Lower leg skin (tissue), 3 donors: ENCODE data around the gene NKAPL.

Experiments
- POLR2A ChIP-seq, 2 donors: fragments of 450-650 bp; IDR thresholded peaks; one replicate each; pipeline ENCODE4 v1.6.1; 2016 to 2017; ENCODE audit warnings: antibody characterized with exemption in 2 of 2, mild to moderate bottlenecking in 1 of 2, moderate library complexity in 1 of 2
- TF ChIP-seq, protein P1 (sequence below), 3 donors: fragments of 450-650 bp; IDR thresholded peaks; one replicate each; pipeline ENCODE4 v1.5.1; 2016; ENCODE audit warnings: antibody characterized with exemption in 3 of 3, mild to moderate bottlenecking in 3 of 3, moderate library complexity in 2 of 3

DNA sequence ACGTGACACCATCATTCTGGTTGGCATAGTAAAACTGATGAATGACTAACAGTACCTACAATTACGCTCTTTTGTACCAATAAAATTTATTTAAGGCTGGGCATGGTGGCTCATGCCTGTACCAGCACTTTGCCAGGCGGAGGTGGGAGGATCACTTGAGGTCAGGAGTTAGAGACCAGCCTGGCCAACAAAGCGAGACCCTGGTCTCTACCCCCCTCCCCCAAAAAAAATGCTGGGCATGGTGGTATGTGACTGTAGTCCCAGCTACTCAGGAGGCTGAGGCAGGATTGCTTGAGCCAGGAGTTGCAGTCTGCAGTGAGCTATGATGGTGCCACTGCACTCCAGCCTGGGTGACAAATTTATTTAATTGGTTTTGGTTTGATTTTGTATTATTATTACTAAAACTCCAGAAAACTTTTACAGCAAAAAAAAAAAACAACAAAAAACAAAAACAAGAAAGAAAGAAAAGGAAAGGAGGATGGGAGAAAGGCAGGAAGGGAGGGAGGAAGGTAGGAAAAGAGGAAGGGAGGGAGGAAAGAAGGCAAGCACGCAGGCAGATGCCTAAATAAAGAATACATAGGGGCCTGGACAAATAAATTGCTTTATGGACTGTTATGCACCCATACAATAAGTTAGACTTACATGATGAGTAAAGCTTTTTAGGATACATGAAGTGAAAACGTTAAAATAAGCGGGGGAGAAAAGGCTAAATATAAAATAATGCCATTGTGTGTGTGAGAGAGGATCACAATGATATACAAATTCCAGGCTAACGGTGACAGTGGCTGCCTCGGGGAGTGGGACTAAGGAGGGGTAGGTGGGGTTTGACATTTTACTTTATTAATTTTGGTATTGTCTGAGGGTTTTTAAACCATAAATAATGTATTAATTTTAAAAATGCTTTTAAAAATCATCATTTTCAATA is 34.7 kb upstream of the NKAPL start:
- TF ChIP-seq, protein P1, sequence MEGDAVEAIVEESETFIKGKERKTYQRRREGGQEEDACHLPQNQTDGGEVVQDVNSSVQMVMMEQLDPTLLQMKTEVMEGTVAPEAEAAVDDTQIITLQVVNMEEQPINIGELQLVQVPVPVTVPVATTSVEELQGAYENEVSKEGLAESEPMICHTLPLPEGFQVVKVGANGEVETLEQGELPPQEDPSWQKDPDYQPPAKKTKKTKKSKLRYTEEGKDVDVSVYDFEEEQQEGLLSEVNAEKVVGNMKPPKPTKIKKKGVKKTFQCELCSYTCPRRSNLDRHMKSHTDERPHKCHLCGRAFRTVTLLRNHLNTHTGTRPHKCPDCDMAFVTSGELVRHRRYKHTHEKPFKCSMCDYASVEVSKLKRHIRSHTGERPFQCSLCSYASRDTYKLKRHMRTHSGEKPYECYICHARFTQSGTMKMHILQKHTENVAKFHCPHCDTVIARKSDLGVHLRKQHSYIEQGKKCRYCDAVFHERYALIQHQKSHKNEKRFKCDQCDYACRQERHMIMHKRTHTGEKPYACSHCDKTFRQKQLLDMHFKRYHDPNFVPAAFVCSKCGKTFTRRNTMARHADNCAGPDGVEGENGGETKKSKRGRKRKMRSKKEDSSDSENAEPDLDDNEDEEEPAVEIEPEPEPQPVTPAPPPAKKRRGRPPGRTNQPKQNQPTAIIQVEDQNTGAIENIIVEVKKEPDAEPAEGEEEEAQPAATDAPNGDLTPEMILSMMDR (IDR thresholded peaks at IDR 0.05): no peak
- TF ChIP-seq POLR2A (IDR thresholded peaks at IDR 0.05): no peak
